K562 (cell line): ENCODE data around the gene ALK. TPM values are rescaled to one million over a fixed set of nuclear protein-coding genes. Genes with fewer than 3 reads are reported as not detected.

Source experiments
- ATAC-seq: fragments of 200-7000 bp; cut with Tn5 transposase; 3 replicates; pipeline ENCODE4 v1.9.1; 2020; ENCODE audit warnings: moderate library complexity
- BruUV-seq: library from RNA; stranded (reverse); fragments of 400-500 nt; replicated peaks from 2 replicates; lab custom pipeline; 2021; lab: Mats Ljungman, UMichigan
- CTCF ChIA-PET: fragments of 300-600 bp; formaldehyde crosslinking; extraction: SDS; loops from one replicate; lab custom pipeline; 2021; ENCODE audit warnings: low intra/inter-chr PET ratio; lab: Yijun Ruan, JAX
- POLR2A ChIA-PET: fragments of 300-600, 350-650 bp; sonication (Branson Sonifier 250); formaldehyde crosslinking; extraction: SDS; loops from one replicate; lab custom pipeline; 2021; ENCODE audit warnings: antibody characterized with exemption, inconsistent platforms; lab: Yijun Ruan, JAX
- DNase-seq, 4 experiments: peaks; one replicate each; pipeline versions ENCODE4 v3.0.0 to v3.0.0-alpha.2; 2011 to 2018; ENCODE audit warnings: low spot score in 3 of 4, mixed read lengths in 3 of 4; ENCODE audit errors: extremely low read depth in 1 of 4
- FAIRE-seq: peaks from 2 replicates; lab custom pipeline; 2011; peaks lifted over from hg19 to GRCh38; lab: Jason Lieb, UNC
- H2AFZ ChIP-seq: 2 replicates; pipeline ENCODE4 v1.6.0; 2011; ENCODE audit warnings: low read depth, low read length, control low read depth, inconsistent platforms
- H3K27ac ChIP-seq: fragments of 200-600 bp; 3 replicates; pipeline ENCODE4 v1.8.0; 2011; ENCODE audit warnings: low read depth, mild to moderate bottlenecking, control low read depth, inconsistent platforms, low read length, moderate library complexity, mixed read lengths; ENCODE audit errors: extremely low read depth
- H3K27me3 ChIP-seq, 2 experiments: fragments of 300-600 bp in 1 of 2; 2 replicates in 1 of 2; 3 replicates in 1 of 2; pipeline versions ENCODE4 v1.6.0 to v1.8.0; 2011; ENCODE audit warnings: inconsistent platforms in 2 of 2, low read length in 2 of 2, mild to moderate bottlenecking in 1 of 2, mixed read lengths in 1 of 2, moderate library complexity in 1 of 2; ENCODE audit not compliant: control insufficient read depth in 2 of 2, insufficient read depth in 2 of 2
- H3K36me3 ChIP-seq: fragments of 300-600 bp; 3 replicates; pipeline ENCODE4 v1.8.0; 2011; ENCODE audit warnings: mild to moderate bottlenecking, low read length, inconsistent platforms; ENCODE audit not compliant: control insufficient read depth, insufficient read depth
- H3K4me1 ChIP-seq, 2 experiments: fragments of 200-600 bp in 1 of 2; replicated peaks in 1 of 2; 2 replicates in 1 of 2; 3 replicates in 1 of 2; pipeline versions ENCODE4 v1.5.1 to v1.8.0; 2011; ENCODE audit warnings: inconsistent platforms in 2 of 2, low read length in 2 of 2, mild to moderate bottlenecking in 1 of 2, mixed read lengths in 1 of 2, moderate library complexity in 1 of 2; ENCODE audit not compliant: control insufficient read depth in 2 of 2, insufficient read depth in 2 of 2
- H3K4me2 ChIP-seq: 2 replicates; pipeline ENCODE4 v1.6.1; 2011; ENCODE audit warnings: low read length, control low read depth, inconsistent platforms, mixed read lengths; ENCODE audit not compliant: insufficient read depth
- H3K4me3 ChIP-seq: fragments of 200-600 bp; sonication (generic), shearing (Covaris generic); 2 replicates; pipeline ENCODE4 v1.5.1; 2016; ENCODE audit warnings: control low read depth, inconsistent platforms
- H3K79me2 ChIP-seq: fragments of 200-600 bp; 3 replicates; pipeline ENCODE4 v1.8.0; 2011; ENCODE audit warnings: low read length, inconsistent platforms; ENCODE audit not compliant: control insufficient read depth, insufficient read depth
- H3K9ac ChIP-seq, 2 experiments: 2 replicates each; pipeline versions ENCODE4 v1.6.0 to v1.6.1; 2011; ENCODE audit warnings: low read depth in 2 of 2, low read length in 2 of 2, control low read depth in 1 of 2, inconsistent platforms in 1 of 2, mild to moderate bottlenecking in 1 of 2, mixed read lengths in 1 of 2; ENCODE audit not compliant: insufficient read depth in 1 of 2
- H3K9me1 ChIP-seq: one replicate; pipeline ENCODE4 v1.6.0; 2011; ENCODE audit warnings: inconsistent platforms, mild to moderate bottlenecking, low read length, moderate library complexity; ENCODE audit not compliant: control insufficient read depth, insufficient read depth
- H3K9me3 ChIP-seq: replicated peaks from 2 replicates; pipeline ENCODE4 v1.5.1; 2011; ENCODE audit warnings: low read depth, low read length, inconsistent platforms; ENCODE audit not compliant: control insufficient read depth, insufficient read depth
- H4K20me1 ChIP-seq: replicated peaks from 2 replicates; pipeline ENCODE4 v1.6.1; 2011; ENCODE audit warnings: low read length, inconsistent platforms, mixed read lengths; ENCODE audit not compliant: control insufficient read depth, insufficient read depth
- AFF1 ChIP-seq, 2 experiments: fragments of 450-650 bp; IDR thresholded peaks; 2 replicates each; pipeline ENCODE4 v1.6.1; 2018; ENCODE audit warnings: mild to moderate bottlenecking in 2 of 2, low read depth in 1 of 2; ENCODE audit not compliant: partially characterized antibody in 2 of 2
- DDX20 ChIP-seq: fragments of 450-650 bp; IDR thresholded peaks from 2 replicates; pipeline ENCODE4 v1.6.1; 2016; ENCODE audit warnings: missing genetic modification characterization, low read depth, mild to moderate bottlenecking, missing compliant biosample characterization, moderate library complexity
- E2F4 ChIP-seq: sonication (generic); formaldehyde crosslinking; IDR thresholded peaks from 2 replicates; pipeline ENCODE4 v1.8.0; 2022; ENCODE audit warnings: mild to moderate bottlenecking, low read depth, missing genetic modification reagents
- EWSR1 ChIP-seq: fragments of 450-650 bp; IDR thresholded peaks from 2 replicates; pipeline ENCODE4 v1.6.1; 2018; ENCODE audit warnings: borderline replicate concordance, mild to moderate bottlenecking, low read depth, moderate library complexity; ENCODE audit not compliant: partially characterized antibody
- HNRNPK ChIP-seq: fragments of 200-400 bp; formaldehyde crosslinking; IDR thresholded peaks from one replicate; pipeline ENCODE4 v1.6.1; 2018; ENCODE audit warnings: mild to moderate bottlenecking, low read depth, low read length; ENCODE audit not compliant: poor library complexity, severe bottlenecking
- MBD2 ChIP-seq: sonication (generic); IDR thresholded peaks from 2 replicates; pipeline ENCODE4 v1.6.1; 2016; ENCODE audit warnings: low read depth, borderline replicate concordance
- MEF2D ChIP-seq: conservative IDR thresholded peaks from 2 replicates; pipeline ENCODE4 v1.6.1; 2016; ENCODE audit warnings: low read depth, missing genetic modification characterization, missing compliant biosample characterization
- MTF1 ChIP-seq: fragments of 250-450 bp; sonication (Bioruptor Pico); IDR thresholded peaks from 2 replicates; pipeline ENCODE4 v1.9.0; 2021; ENCODE audit warnings: moderate library complexity, mild to moderate bottlenecking, inconsistent platforms, borderline replicate concordance
- MYNN ChIP-seq, 2 experiments: sonication (generic); formaldehyde crosslinking in 1 of 2; IDR thresholded peaks; 2 replicates each; pipeline versions ENCODE4 v1.5.0 to v1.6.1; 2016 to 2020; ENCODE audit warnings: antibody characterized with exemption in 1 of 2, missing genetic modification reagents in 1 of 2
- NCOR1 ChIP-seq: fragments of 450-650 bp; IDR thresholded peaks from 2 replicates; pipeline ENCODE4 v1.6.1; 2016; ENCODE audit warnings: mild to moderate bottlenecking, moderate library complexity
- RCOR1 ChIP-seq, 2 experiments: IDR thresholded peaks; 2 replicates each; pipeline ENCODE4 v1.6.1; 2012; ENCODE audit warnings: low read depth in 2 of 2, low read length in 2 of 2, borderline replicate concordance in 1 of 2, improper control_type of control experiment in 1 of 2
- TEAD4 ChIP-seq, 2 experiments: sonication (generic) in 1 of 2; formaldehyde crosslinking in 1 of 2; IDR thresholded peaks; 2 replicates each; pipeline versions ENCODE4 v1.6.1 to v1.8.0; 2012 to 2022; ENCODE audit warnings: borderline replicate concordance in 1 of 2, inconsistent platforms in 1 of 2, low read length in 1 of 2, mild to moderate bottlenecking in 1 of 2, missing genetic modification reagents in 1 of 2
- XRCC3 ChIP-seq: fragments of 450-650 bp; IDR thresholded peaks from 2 replicates; pipeline ENCODE4 v1.6.1; 2017; ENCODE audit warnings: mild to moderate bottlenecking, moderate library complexity
- ZNF184 ChIP-seq: sonication (generic); formaldehyde crosslinking; IDR thresholded peaks from 2 replicates; pipeline ENCODE4 v1.5.0; 2020; ENCODE audit warnings: missing genetic modification reagents
- ZNF384 ChIP-seq: IDR thresholded peaks from 2 replicates; pipeline ENCODE4 v1.6.1; 2012; ENCODE audit warnings: low read depth, low read length, improper control_type of control experiment
- ZNF76 ChIP-seq: fragments of 250-450 bp; sonication (Bioruptor Pico); IDR thresholded peaks from 2 replicates; pipeline ENCODE4 v1.4.0; 2020; ENCODE audit warnings: mild to moderate bottlenecking, moderate library complexity, borderline replicate concordance
- ZSCAN29 ChIP-seq: fragments of 450-650 bp; IDR thresholded peaks from 2 replicates; pipeline ENCODE4 v1.6.1; 2017
- WGBS: fragments of 100-300 bp; shearing (Covaris generic); methylation state at CpG from one replicate; pipeline ENCODE4 v1.1.6; 2016; ENCODE audit warnings: low coverage, mixed read lengths; ENCODE audit not compliant: insufficient coverage; ENCODE audit errors: missing lambda C conversion rate; 5-methylcytosine and 5-hydroxymethylcytosine counted together
- in situ Hi-C: fragments of 300-500 bp; cut with MboI; formaldehyde crosslinking; loops from 4 replicates; pipeline ENCODE4 v1.15.0; 2018; ENCODE audit warnings: inconsistent platforms, mixed read lengths
- intact Hi-C: fragments of 100-400 bp; cut with micrococcal nuclease; formaldehyde crosslinking; loops from 2 replicates; pipeline ENCODE4 v1.14.2; 2022
- polyA plus RNA-seq, 8 experiments: library from polyadenylated mRNA; depleted of rRNA in 4 of 8; stranded (reverse) in 5 of 8; unstranded in 3 of 8; fragments of >200 nt; fragmentation: Nextera tagmentation in 2 of 8; fragmentation: Illumina TruSeq in 1 of 8; extraction: Ambion mirVana in 2 of 8; extraction: Trizol in 1 of 8; gene quantifications; 2 replicates each; pipeline versions ENCODE4 v1.2.1 to v1.2.3, GENCODE V29; 2011 to 2014; ENCODE audit warnings: inconsistent platforms in 1 of 8, missing spikeins in 1 of 8
- total RNA-seq, 7 experiments: library from RNA; depleted of rRNA in 6 of 7; stranded (reverse); fragments of >200 nt in 6 of 7; fragmentation: Illumina TruSeq in 2 of 7; extraction: Trizol in 2 of 7; gene quantifications; 2 replicates each; pipeline versions ENCODE4 v1.2.1 to v1.2.3, GENCODE V29; 2011 to 2021; ENCODE audit warnings: low replicate concordance in 1 of 7

Gene ALK
- total and polyA plus RNA-seq, 9 of the 15 experiments (the other 6 are each of a cell fraction or from before 2014, with no cell fraction given), result not detected

- H2AFZ ChIP-seq, result no peak overlapping the region
- no peaks in the 10 kb centered on the region for H3K9me1 ChIP-seq
- H4K20me1 ChIP-seq, result no peaks in the 10 kb centered on the region
- H3K27me3 ChIP-seq, result no peaks in the 10 kb centered on the region; a peak in 1 of 5 replicates
- H3K9ac ChIP-seq, result no peak overlapping the region
- no peak for ATAC-seq
- 2% methylated on average over 3 of the region's 3 CpGs for WGBS
- H3K9me3 ChIP-seq, result no peaks in the 10 kb centered on the region
- H3K4me3 ChIP-seq, result no peak overlapping the region
- H3K27ac ChIP-seq, result no peak overlapping the region
- no peaks in the 10 kb centered on the region for H3K36me3 ChIP-seq
- in situ Hi-C loops (no loop called here), intact Hi-C loops (no loop called here)
- no peak for DNase-seq
- H3K4me2 ChIP-seq, result no peak overlapping the region
- FAIRE-seq, result no peak
- no peaks in the 10 kb centered on the region for H3K4me1 ChIP-seq
- H3K79me2 ChIP-seq, result no peaks in the 10 kb centered on the region
- CTCF ChIA-PET, result interaction anchor here (0.5 kb wide), 1 partner anchor 1934 kb away, joined by 3 read pairs; no protein-coding TSS in a partner anchor
- POLR2A ChIA-PET, result interaction anchor here (0.5 kb wide), 1 partner anchor 712 kb away, joined by 3 read pairs; no protein-coding TSS in a partner anchor
- no TSS peak for BruUV-seq
- no peak for TF ChIP-seq ZNF76 (CRISPR knock-in tag)
- no peak for TF ChIP-seq RCOR1 (IDR thresholded peaks at IDR 0.05; ENCODE audit: borderline replicate concordance in 1 of 2, low read depth in 2 of 2, low read length in 2 of 2)
- no peak for TF ChIP-seq XRCC3
- TF ChIP-seq TEAD4 (IDR thresholded peaks at IDR 0.05; ENCODE audit: low read length), result no peak
- TF ChIP-seq TEAD4 (CRISPR knock-in tag; IDR thresholded peaks at IDR 0.05; ENCODE audit: borderline replicate concordance), result no peak
- no peak for TF ChIP-seq ZNF184 (CRISPR knock-in tag)
- TF ChIP-seq ZSCAN29, result no peak
- no peak for TF ChIP-seq EWSR1
- no peak for TF ChIP-seq MBD2
- no peak for TF ChIP-seq MEF2D (tag)
- no peak for TF ChIP-seq AFF1 (IDR thresholded peaks at IDR 0.05; ENCODE audit: low read depth in 1 of 2, partially characterized antibody in 2 of 2)
- TF ChIP-seq HNRNPK, result no peak
- no peak for TF ChIP-seq MYNN (IDR thresholded peaks at IDR 0.05)
- TF ChIP-seq MYNN (CRISPR knock-in tag; IDR thresholded peaks at IDR 0.05), result no peak
- TF ChIP-seq MTF1, result no peak
- TF ChIP-seq ZNF384, result no peak
- TF ChIP-seq NCOR1, result no peak
- TF ChIP-seq DDX20 (tag), result no peak
- no peak for TF ChIP-seq E2F4 (CRISPR knock-in tag)
Observed at GRCh38 chr2:29724282-29724681, 197.1 kb downstream of the ALK start.
